T47D (cell line): ENCODE results near the gene TP53I11.

Source experiments
- DNase-seq, 2 experiments: peaks; one replicate each; pipeline versions ENCODE4 v3.0.0 to v3.0.0-alpha.2; 2011 to 2012; ENCODE audit warnings: low read depth in 1 of 2, low spot score in 1 of 2
- JUND ChIP-seq: IDR thresholded peaks from 2 replicates; pipeline ENCODE4 v1.6.1; 2012; ENCODE audit warnings: low read depth
- in situ Hi-C: cut with HindIII; loops from 2 replicates; pipeline ENCODE4 v1.10.0; 2016; ENCODE audit warnings: low sequenced_read_pairs, low pct_unique_long_range_greater_than_20kb

Gene TP53I11

GRCh38 chr11:44909557-44909956 lies 41.1 kb downstream of the TP53I11 start:
- TF ChIP-seq JUND: no peak
- in situ Hi-C loops: no loop called here
- DNase-seq: no peak

- DNase-seq: no peak
- TF ChIP-seq JUND: no peak
- in situ Hi-C loops: no loop called here
Observed at GRCh38 chr11:44906649-44907048, 44.0 kb downstream of the TP53I11 start.

GRCh38 chr11:44905131-44905866 lies 45.4 kb downstream of the TP53I11 start:
- no peak for DNase-seq
- in situ Hi-C loops: no loop called here
- TF ChIP-seq JUND: no peak

- no peak for TF ChIP-seq JUND
- in situ Hi-C loops: no loop called here
- no peak for DNase-seq
Observed at GRCh38 chr11:44904261-44905020, 46.2 kb downstream of the TP53I11 start.

GRCh38 chr11:44903518-44903917 lies 47.2 kb downstream of the TP53I11 start:
- TF ChIP-seq JUND: no peak
- DNase-seq: no peak
- in situ Hi-C loops: no loop called here

- TF ChIP-seq JUND: no peak
- in situ Hi-C loops: no loop called here
- DNase-seq: no peak
Observed at GRCh38 chr11:44903035-44903434, 47.6 kb downstream of the TP53I11 start.

GRCh38 chr11:44901786-44902185 lies 48.9 kb downstream of the TP53I11 start:
- in situ Hi-C loops: no loop called here
- no peak for TF ChIP-seq JUND
- DNase-seq: no peak

- no peak for TF ChIP-seq JUND
- no peak for DNase-seq
- in situ Hi-C loops: no loop called here
Observed at GRCh38 chr11:44901120-44901633, 49.5 kb downstream of the TP53I11 start.

GRCh38 chr11:44899959-44900358 lies 50.7 kb downstream of the TP53I11 start:
- peak in 1 of 2 experiments; percentile 96 for DNase-seq
- TF ChIP-seq JUND: no peak
- in situ Hi-C loops: no loop called here

- in situ Hi-C loops: no loop called here
- DNase-seq: peak; percentile 56 to 67
- TF ChIP-seq JUND: no peak
Observed at GRCh38 chr11:44893846-44894617, 56.7 kb downstream of the TP53I11 start.

- no peak for DNase-seq
- in situ Hi-C loops: no loop called here
- no peak for TF ChIP-seq JUND
Observed at GRCh38 chr11:44893308-44893822, 57.3 kb downstream of the TP53I11 start.

GRCh38 chr11:44892843-44893242 lies 57.8 kb downstream of the TP53I11 start:
- in situ Hi-C loops: no loop called here
- no peak for DNase-seq
- no peak for TF ChIP-seq JUND
